ENCODE data around the gene ATP2A2. TPM values are rescaled to one million over a fixed set of nuclear protein-coding genes. Genes with fewer than 3 reads are reported as not detected.
A peak's percentile ranks its signal among the peaks of the same experiment; 100 is the strongest.

The ATP2A2 gene
- total and polyA plus RNA-seq, 3 experiments from 2014 or later = 4.8 to 199 (median 199) TPM

DNA sequence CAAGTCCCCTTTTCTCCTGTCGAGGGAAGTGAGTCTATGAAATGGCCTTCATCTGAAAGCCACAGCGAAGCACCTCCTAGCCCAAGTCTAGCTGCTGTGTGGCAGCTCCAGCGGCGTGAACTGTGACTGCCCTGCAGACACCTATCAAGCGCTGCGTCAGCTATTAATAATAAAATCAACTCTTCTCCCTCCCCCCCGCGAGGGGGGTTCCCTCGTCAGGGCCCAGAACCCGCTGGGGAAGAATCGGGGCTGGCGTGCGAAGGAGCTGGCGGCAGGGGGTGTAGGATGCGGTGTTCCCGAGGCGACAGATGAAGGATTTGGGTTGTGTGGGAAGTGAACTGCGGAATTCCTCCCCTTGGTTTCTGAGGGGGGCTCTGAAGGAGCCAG, 662 bp upstream of the ATP2A2 start:
- H3K4me3 Mint-ChIP-seq = peak overlapping the region; percentile 86 to 97 (median 93)
- DNase-seq = peak in 3 of 5 donors; percentile 47 to 78 (median 49)
- Histone ChIP-seq H3K4me3 (ENCODE audit: low read length) (peak overlapping the region; percentile 86), H3K4me1 (ENCODE audit: insufficient read depth, low read length) (peaks cover 38% of the 10 kb centered on the region), H3K9me3 (ENCODE audit: low read length) (no peaks in the 10 kb centered on the region), H3K36me3 (ENCODE audit: insufficient read depth, low read length) (no peaks in the 10 kb centered on the region), H3K27ac (ENCODE audit: low read depth, low read length) (peak overlapping the region; percentile 77), H3K27me3 (ENCODE audit: insufficient read depth, low read length, poor library complexity, severe bottlenecking) (no peaks in the 10 kb centered on the region)
- H3K27ac Mint-ChIP-seq = peak overlapping the region; percentile 82 to 97 (median 94)
- H3K36me3 Mint-ChIP-seq = peaks cover 0 to 29% (median 2%) of the 10 kb centered on the region in 3 donors
- peaks cover 0 to 1% of the 10 kb centered on the region in 2 donors for H3K27me3 Mint-ChIP-seq
- POLR2A ChIA-PET = interaction anchor here (0.5 to 2.2 kb wide), 7 partner anchors 18 to 461 kb away, joined by 3 to 9 read pairs (median 4); partner anchors contain the start of genes FAM216A, GPN3 and IFT81
- peaks cover 38 to 40% (median 38%) of the 10 kb centered on the region in 3 donors for H3K4me1 Mint-ChIP-seq
- H3K9me3 Mint-ChIP-seq = no peaks in the 10 kb centered on the region
- CTCF ChIA-PET = interaction anchor here (0.5 to 2.3 kb wide), 6 partner anchors 27 to 322 kb away, joined by 3 to 9 read pairs (median 4); partner anchors contain the start of gene ARPC3

DNA sequence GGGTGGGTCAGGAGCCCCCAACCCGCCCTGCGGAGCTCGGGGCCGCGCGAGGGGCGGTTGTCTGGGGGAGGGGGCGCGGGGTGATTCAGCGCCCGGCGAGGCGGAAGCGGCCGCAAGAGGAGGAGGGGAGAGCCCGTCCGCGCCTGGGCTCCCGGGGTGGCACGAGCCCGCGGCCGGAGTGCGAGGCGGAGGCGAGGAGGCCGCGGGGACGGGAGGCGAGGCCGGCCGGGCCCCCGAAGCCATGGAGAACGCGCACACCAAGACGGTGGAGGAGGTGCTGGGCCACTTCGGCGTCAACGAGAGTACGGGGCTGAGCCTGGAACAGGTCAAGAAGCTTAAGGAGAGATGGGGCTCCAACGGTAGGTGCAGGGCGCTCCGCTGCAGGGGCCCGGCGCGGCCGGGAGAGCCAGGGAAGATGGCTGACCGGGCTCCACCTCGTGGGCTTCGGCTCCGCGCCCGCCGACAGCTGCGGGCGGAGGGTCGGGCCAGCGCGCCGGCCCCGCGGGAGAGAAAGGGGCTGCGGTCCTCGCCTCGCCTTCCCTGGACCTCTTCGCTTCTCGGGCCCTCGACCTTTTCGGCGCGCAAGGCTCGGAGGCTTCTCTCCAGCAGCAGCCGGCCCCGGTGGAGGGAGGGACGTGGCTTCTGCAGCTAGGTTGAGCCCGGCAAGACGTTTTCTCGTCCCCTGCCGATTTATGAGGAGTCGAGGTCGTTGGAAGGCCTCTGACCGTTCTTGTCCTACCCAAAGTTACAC, 677 bp downstream of the ATP2A2 start:
- Histone ChIP-seq H3K27me3 (ENCODE audit: insufficient read depth, low read length, poor library complexity, severe bottlenecking) (no peaks in the 10 kb centered on the region), H3K4me3 (ENCODE audit: low read length) (peak overlapping the region; percentile 61), H3K9me3 (ENCODE audit: low read length) (no peaks in the 10 kb centered on the region), H3K4me1 (ENCODE audit: insufficient read depth, low read length) (peaks cover 49% of the 10 kb centered on the region), H3K36me3 (ENCODE audit: insufficient read depth, low read length) (no peaks in the 10 kb centered on the region), H3K27ac (ENCODE audit: low read depth, low read length) (peak overlapping the region; percentile 86)
- DNase-seq = peak; percentile 7 to 62 (median 37)
- H3K27me3 Mint-ChIP-seq = peaks cover 0 to 1% of the 10 kb centered on the region in 2 donors
- peak overlapping the region; percentile 65 to 95 (median 90) for H3K27ac Mint-ChIP-seq
- peaks cover 0 to 39% (median 4%) of the 10 kb centered on the region in 3 donors for H3K36me3 Mint-ChIP-seq
- peaks cover 50 to 54% (median 52%) of the 10 kb centered on the region in 3 donors for H3K4me1 Mint-ChIP-seq
- ChIA-PET CTCF (interaction anchor here (1.2 to 1.6 kb wide), 2 partner anchors 150 to 320 kb away, joined by 3 to 5 read pairs; no protein-coding TSS in a partner anchor), POLR2A (interaction anchor here (1.3 to 2.2 kb wide), 2 partner anchors 150 to 459 kb away, joined by 3 to 9 read pairs; no protein-coding TSS in a partner anchor)
- peak overlapping the region; percentile 83 to 97 (median 88) for H3K4me3 Mint-ChIP-seq
- H3K9me3 Mint-ChIP-seq = no peaks in the 10 kb centered on the region

DNA sequence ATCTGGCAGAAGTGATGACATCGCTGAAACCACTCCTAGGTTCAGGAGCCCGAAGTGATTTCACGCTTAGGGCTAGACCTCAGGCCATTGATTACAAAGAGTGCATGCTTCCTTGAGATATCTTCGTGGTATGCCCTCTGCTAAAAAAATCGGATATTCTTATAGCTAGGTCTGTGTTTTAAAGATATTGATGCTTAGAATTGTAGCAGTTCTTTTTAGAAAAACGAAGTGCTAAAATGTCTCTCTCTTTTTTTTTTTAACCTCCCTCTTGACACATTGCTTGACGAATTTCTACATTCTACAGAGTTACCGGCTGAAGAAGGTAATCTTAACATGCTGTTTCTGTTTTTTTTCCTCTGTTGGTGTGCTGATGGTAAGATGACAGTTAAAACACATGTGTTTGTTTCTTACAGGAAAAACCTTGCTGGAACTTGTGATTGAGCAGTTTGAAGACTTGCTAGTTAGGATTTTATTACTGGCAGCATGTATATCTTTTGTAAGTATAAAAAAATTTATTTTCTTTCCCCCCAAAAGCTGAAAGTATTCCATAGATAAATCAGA, 1.3 kb downstream of the ATP2A2 start:
- Histone ChIP-seq H3K27ac (ENCODE audit: low read depth, low read length) (peak overlapping the region; percentile 86), H3K27me3 (ENCODE audit: insufficient read depth, low read length, poor library complexity, severe bottlenecking) (no peaks in the 10 kb centered on the region), H3K4me1 (ENCODE audit: insufficient read depth, low read length) (peaks cover 52% of the 10 kb centered on the region), H3K9me3 (ENCODE audit: low read length) (no peaks in the 10 kb centered on the region), H3K4me3 (ENCODE audit: low read length) (peak overlapping the region; percentile 61), H3K36me3 (ENCODE audit: insufficient read depth, low read length) (no peaks in the 10 kb centered on the region)
- peak in 1 of 5 donors; percentile 14 for DNase-seq
- POLR2A ChIA-PET = interaction anchor here (0.5 to 2.2 kb wide), 3 partner anchors 29 to 161 kb away, joined by 3 to 11 read pairs (median 9); no protein-coding TSS in a partner anchor
- Mint-ChIP-seq H3K27me3 (peaks cover 0 to 1% of the 10 kb centered on the region in 2 donors), H3K4me3 (peak overlapping the region; percentile 83 to 97 (median 88)), H3K27ac (peak overlapping the region; percentile 64 to 95 (median 90)), H3K36me3 (peaks cover 0 to 43% (median 6%) of the 10 kb centered on the region in 3 donors), H3K4me1 (peaks cover 55 to 60% (median 58%) of the 10 kb centered on the region in 3 donors), H3K9me3 (no peaks in the 10 kb centered on the region)
- CTCF ChIA-PET = interaction anchor here (1.6 kb wide), 1 partner anchor 149 kb away, joined by 5 read pairs; no protein-coding TSS in a partner anchor

DNA sequence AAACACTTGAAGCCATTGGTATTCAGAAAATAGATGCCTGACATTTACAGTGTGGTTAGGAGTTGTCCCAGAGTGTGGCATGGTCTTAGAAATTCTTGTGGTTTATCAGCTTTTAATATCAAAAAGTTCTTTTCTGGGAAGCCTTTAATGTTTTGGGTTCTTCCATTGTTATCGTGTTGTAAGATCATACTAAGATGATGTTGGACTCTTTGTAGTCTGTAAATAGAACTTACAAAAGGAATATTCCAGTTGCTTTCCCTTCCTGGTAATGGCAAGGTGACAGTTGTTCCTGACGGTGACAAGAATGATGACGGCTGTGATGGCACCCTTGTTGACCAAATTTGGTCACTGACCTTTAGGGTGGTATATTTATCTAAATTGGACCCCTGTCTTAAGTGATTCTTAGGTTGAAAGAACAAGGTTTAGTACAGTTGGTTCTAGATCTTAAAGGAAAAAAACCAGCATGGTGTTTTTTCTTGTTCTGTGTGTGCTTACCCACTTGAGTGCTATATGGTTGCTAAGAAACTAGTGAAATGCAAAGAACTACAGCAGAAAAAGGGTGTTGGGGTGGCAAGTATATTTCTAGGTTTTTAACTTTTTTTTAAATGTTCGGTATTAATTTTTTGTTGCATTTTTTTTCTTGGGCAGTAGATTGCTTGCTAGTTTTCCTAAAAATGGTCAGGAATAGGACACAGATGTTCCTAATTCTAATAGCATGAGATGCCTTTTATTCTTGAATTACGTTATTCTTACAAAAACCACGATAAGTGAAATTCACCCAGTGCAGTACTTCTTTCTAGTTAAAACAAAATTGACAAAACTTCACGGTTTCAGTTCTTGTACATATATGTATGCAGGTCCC, 2.1 kb downstream of the ATP2A2 start:
- Mint-ChIP-seq H3K9me3 (no peaks in the 10 kb centered on the region), H3K27ac (peak overlapping the region; percentile 50 to 95 (median 88)), H3K4me3 (peak overlapping the region; percentile 83 to 97 (median 88)), H3K27me3 (peaks cover 0 to 1% of the 10 kb centered on the region in 2 donors), H3K36me3 (peaks cover 0 to 51% (median 6%) of the 10 kb centered on the region in 3 donors), H3K4me1 (peaks cover 58 to 68% (median 62%) of the 10 kb centered on the region in 3 donors)
- H3K4me3 ChIP-seq (ENCODE audit: low read length) = peak overlapping the region; percentile 61
- H3K27ac ChIP-seq (ENCODE audit: low read depth, low read length) = peak overlapping the region; percentile 86
- ChIA-PET POLR2A (interaction anchor here (0.5 kb wide), 2 partner anchors 29 to 161 kb away, joined by 3 to 11 read pairs; no protein-coding TSS in a partner anchor), CTCF (interaction anchor here (1.6 kb wide), 1 partner anchor 148 kb away, joined by 5 read pairs; no protein-coding TSS in a partner anchor)
- no peaks in the 10 kb centered on the region for H3K27me3 ChIP-seq (ENCODE audit: insufficient read depth, low read length, poor library complexity, severe bottlenecking)
- no peaks in the 10 kb centered on the region for H3K36me3 ChIP-seq (ENCODE audit: insufficient read depth, low read length)
- peak in 2 of 5 donors; percentile 5 to 19 for DNase-seq
- H3K9me3 ChIP-seq (ENCODE audit: low read length) = no peaks in the 10 kb centered on the region
- H3K4me1 ChIP-seq (ENCODE audit: insufficient read depth, low read length) = peaks cover 59% of the 10 kb centered on the region

GRCh38 chr12:110284597-110284996, 3.5 kb downstream of the ATP2A2 start:
- Histone ChIP-seq H3K4me1 (ENCODE audit: insufficient read depth, low read length) (peaks cover 69% of the 10 kb centered on the region), H3K36me3 (ENCODE audit: insufficient read depth, low read length) (no peaks in the 10 kb centered on the region), H3K9me3 (ENCODE audit: low read length) (no peaks in the 10 kb centered on the region), H3K27me3 (ENCODE audit: insufficient read depth, low read length, poor library complexity, severe bottlenecking) (no peaks in the 10 kb centered on the region), H3K4me3 (ENCODE audit: low read length) (no peak overlapping the region), H3K27ac (ENCODE audit: low read depth, low read length) (peak overlapping the region; percentile 86)
- Mint-ChIP-seq H3K27ac (peak overlapping the region in 6 of 8 donors; percentile 2 to 90 (median 54)), H3K4me3 (peak overlapping the region; percentile 37 to 97 (median 83)), H3K36me3 (peaks cover 0 to 61% (median 6%) of the 10 kb centered on the region in 3 donors), H3K4me1 (peaks cover 69 to 80% (median 74%) of the 10 kb centered on the region in 3 donors), H3K9me3 (no peaks in the 10 kb centered on the region), H3K27me3 (peaks cover 0 to 1% of the 10 kb centered on the region in 2 donors)
- ChIA-PET POLR2A (no interaction called here), CTCF (interaction anchor here (0.8 kb wide), 1 partner anchor 146 kb away, joined by 3 read pairs; no protein-coding TSS in a partner anchor)
- no peak for DNase-seq

DNA sequence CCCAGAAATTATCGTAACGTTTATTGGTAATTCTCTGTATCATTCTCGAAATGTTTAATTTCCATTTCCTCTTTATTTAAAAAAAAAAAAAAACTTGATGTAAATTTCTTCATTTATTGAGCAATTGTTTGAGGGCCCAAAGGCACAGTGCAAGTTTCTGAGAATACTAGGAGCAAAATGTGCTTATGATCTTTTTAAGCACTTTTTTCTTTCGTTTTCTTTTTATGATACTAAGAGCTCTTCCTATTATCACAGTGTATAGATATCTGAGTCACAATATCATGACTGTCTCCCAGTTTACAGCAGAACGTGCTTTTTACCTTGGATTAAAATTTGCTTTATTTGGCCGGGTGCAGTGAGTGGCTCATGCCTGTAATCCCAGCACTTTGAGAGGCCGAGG, 5.6 kb downstream of the ATP2A2 start:
- H3K36me3 ChIP-seq (ENCODE audit: insufficient read depth, low read length) = peaks cover under 1% of the 10 kb centered on the region
- POLR2A ChIA-PET = no interaction called here

DNA sequence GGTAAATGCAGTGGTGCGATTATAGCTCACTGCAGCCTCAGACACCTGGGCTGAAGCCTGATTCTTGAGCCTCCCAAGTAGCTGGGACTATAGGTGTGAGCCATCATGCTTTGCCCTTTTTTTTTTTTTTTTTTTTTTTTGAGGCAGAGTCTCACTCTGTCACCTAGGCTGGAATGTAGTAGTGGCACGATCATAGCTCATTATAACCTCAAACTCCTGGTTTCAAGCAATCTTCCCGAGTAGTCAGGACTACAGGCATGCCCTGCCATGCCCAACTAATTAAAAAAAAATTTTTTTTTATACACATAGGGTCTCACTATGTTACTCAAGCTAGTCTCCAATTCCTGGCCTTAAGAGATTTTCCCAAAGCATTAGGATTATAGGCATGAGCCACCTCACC, 6.9 kb downstream of the ATP2A2 start:
- H3K4me3 ChIP-seq (ENCODE audit: low read length) = no peak overlapping the region
- Mint-ChIP-seq H3K4me1 (peaks cover 61 to 73% (median 70%) of the 10 kb centered on the region in 3 donors), H3K9me3 (no peaks in the 10 kb centered on the region), H3K27ac (peak overlapping the region in 2 of 8 donors; percentile 6 to 27), H3K4me3 (peak overlapping the region in 2 of 7 donors; percentile 24 to 32), H3K36me3 (peaks cover 0 to 80% (median 6%) of the 10 kb centered on the region in 3 donors), H3K27me3 (no peaks in the 10 kb centered on the region)
- H3K36me3 ChIP-seq (ENCODE audit: insufficient read depth, low read length) = peaks cover 7% of the 10 kb centered on the region
- POLR2A ChIA-PET = no interaction called here
- no peak overlapping the region for H3K27ac ChIP-seq (ENCODE audit: low read depth, low read length)
- H3K4me1 ChIP-seq (ENCODE audit: insufficient read depth, low read length) = peaks cover 55% of the 10 kb centered on the region
- H3K27me3 ChIP-seq (ENCODE audit: insufficient read depth, low read length, poor library complexity, severe bottlenecking) = no peaks in the 10 kb centered on the region
- DNase-seq = no peak
- CTCF ChIA-PET = interaction anchor here (1.2 kb wide), 1 partner anchor 30 kb away, joined by 4 read pairs; no protein-coding TSS in a partner anchor
- no peaks in the 10 kb centered on the region for H3K9me3 ChIP-seq (ENCODE audit: low read length)

More for the DNA sequence above, 5.6 kb downstream of the ATP2A2 start:
- Histone ChIP-seq H3K27ac (ENCODE audit: low read depth, low read length) (no peak overlapping the region), H3K9me3 (ENCODE audit: low read length) (no peaks in the 10 kb centered on the region), H3K27me3 (ENCODE audit: insufficient read depth, low read length, poor library complexity, severe bottlenecking) (no peaks in the 10 kb centered on the region), H3K4me1 (ENCODE audit: insufficient read depth, low read length) (peaks cover 61% of the 10 kb centered on the region), H3K4me3 (ENCODE audit: low read length) (no peak overlapping the region)
- CTCF ChIA-PET = no interaction called here
- Mint-ChIP-seq H3K27me3 (no peaks in the 10 kb centered on the region), H3K36me3 (peaks cover 0 to 76% (median 6%) of the 10 kb centered on the region in 3 donors), H3K4me3 (peak overlapping the region; percentile 31 to 94 (median 55)), H3K9me3 (no peaks in the 10 kb centered on the region), H3K4me1 (peaks cover 71 to 81% (median 78%) of the 10 kb centered on the region in 3 donors), H3K27ac (peak overlapping the region in 7 of 8 donors; percentile 6 to 82 (median 66))
- no peak for DNase-seq
